AG08395 (cell line): ENCODE data around the gene ENHO.

Source experiments
- DNase-seq: peaks from one replicate; pipeline ENCODE4 v3.0.0; 2012; ENCODE audit warnings: mixed read lengths, low spot score

Gene ENHO

DNA sequence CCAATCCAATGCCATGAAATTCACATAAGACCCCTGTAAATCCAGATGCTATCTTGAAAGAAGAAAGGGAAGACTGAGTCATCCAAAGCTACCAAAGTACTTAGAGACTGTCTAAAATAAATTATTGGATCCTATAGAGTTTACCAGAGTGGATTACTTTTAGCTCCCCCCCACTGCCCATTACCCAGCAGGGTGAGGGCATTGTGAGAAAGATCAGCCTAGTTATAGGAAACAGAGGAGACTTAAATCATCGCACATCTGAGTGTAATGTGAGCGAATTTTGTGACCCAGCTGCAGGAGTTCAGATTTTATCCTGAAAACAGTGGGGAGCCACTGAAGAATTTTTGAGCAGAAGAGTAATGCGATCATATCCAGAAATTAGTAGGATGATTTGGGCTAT lies 1.6 kb upstream of the ENHO start:
- DNase-seq: no peak

DNA sequence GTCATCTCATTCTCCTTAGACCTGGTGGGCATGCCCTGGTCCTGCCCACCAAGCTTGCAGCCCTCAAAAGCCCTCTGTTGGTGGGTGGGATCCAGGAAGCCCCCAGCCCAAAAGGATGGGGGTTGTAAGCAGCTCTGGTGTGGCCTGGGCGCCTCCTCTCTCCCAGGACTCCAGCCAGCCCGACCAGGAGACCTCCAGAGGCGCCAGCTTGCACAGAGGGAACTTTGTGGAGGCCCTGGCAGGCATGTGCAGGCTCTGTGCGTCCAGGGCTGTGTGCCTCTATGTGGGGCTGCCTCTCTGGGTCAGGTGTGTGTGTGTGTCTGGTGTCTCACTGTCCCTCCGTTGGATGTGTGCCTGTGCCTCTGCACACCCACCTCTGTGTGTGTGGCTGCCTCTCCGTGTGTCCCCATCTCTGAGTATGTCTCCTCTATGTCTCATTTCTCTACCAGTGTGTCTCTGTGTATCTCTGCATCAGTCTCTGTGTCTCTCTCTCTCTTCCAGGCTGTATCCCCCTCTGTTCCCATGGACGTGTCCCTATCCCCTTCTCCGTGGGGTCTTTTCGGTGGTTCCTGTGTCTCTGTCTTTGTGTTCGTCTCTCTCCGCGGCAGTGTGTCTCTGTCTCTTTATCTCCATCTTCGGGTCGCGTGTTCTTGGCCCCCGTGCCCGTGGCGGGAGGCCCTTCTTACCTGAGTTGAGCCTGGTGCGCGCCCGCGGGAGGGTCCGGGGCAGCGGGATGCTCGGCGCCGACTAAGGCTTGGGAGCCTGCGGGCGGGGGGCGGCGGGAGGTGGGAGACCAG lies 501 bp downstream of the ENHO start:
- DNase-seq: no peak

DNA sequence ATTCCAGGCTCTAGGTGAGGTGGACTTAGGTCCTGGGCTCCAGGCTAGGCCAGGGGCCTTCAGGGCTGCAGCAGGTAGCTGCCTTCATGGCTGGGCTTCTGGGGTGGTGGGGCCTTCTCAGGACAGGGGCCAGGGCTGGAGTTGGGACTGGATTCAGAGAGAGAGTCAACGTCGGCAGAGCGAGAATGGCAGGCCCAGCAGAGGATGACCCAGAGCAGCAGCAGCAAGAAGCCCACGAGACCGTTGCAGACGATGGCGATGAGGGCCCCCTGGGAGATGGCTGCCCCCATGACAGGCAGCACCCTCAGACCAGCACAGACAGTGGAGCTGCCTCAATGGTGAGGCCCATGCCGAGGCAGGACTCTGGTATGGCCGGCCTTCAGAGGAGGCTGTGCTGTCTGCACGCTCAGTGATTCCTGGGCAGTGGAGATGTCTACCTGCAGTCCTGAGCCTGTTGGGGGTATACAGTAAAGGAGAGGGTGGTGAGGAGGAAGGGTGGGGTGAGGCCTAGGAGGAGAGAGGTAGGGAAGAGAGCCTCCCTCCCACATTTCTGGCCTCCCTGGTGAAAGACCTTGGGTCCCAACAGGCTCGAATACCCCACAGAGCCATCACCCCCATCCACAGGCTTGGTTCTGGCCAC lies 1.3 kb downstream of the ENHO start:
- DNase-seq: no peak

DNA sequence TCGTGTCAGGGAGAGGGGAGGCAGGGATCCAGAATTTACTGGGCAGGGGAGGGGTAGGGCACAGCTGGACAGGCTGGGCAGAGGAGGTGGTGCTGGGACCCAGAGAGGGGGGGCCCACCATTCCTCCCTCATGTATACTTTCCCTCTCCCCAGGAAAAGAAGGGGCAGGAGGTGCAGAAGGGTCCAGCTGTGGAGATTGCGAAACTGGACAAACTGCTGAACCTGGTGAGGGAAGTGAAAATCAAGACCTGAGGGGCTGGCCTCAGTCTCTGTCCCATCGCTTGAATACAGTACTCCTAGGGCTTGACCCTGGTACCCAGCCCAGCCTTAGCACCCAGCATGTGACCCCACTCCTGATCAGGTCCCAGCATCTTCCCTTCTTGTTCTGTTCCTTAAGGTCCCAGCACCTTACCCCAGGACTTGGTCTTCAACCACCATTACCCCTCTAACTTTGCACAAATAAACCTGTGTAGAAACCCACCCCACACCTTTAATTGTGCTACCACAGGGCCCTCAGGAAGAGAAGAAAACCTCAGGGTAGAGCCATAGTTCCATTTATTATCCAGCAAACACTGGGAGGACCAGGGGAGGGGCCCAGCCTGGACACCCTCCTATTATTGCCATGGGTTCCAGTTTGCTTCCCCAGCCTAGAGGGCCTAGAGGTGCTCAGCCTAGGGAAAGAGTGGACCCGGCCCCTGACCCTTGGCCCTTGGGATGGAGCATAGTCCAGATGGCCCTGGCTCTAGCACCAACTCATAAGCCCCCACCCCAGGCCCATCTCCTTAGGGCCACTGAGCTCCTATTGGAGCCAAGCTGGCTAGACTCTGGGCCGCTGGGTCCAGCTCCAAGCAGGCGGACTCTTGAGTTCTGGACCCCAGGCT lies 2.0 kb downstream of the ENHO start:
- no peak for DNase-seq

DNA sequence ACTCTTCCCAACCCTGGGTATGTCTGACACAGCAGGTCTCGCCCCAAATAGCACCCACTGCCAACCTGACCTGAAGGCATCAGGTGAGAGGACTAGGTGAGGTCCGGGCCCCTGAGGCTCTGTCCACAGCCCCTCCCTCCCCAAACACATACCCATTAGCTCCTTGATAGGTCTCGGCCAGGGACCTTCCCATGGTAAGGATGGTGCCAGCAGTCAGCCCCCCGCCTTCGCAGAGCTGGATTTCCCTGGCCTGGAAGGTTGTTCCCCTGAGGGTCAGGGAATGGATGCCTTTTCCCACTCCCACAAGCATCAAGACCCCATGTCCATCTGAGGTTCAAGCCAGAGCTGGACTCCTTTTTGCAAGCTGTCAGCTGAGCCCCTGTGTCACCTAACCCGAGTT lies 2.7 kb downstream of the ENHO start:
- no peak for DNase-seq

DNA sequence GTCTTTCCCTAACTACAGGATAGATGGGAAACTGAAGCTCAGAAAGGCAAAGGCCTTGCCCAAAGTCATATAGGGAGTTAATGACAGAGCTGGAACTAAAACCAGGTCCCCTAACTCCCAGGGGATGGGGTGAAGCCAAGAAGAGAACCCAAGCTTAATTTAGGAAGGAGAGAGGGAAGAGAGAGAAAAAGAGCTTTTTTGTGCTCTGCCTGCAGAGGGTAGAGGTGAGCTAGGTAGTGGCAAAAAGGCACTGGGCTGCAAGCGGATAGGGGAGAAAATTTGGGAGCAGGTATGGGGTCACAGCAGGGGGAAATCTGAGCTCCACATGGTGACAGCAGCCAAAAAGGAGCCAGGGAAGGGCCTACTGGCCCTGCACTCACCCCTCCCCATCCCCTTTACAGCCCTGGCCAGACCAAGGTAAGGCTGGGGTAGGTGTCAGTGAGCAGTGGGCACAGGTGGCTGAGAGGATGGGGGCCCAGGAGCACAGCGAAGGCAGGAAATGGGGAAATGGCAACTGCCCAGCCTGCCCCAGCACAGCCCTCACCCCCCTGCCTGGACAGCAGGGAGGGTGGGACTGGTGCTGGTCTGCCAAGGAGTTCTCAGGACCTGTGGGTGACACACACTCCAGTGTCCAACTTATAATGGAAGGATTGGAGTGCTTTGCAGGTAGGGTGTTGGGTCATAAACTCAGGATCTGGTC lies 3.3 kb downstream of the ENHO start:
- no peak for DNase-seq

DNA sequence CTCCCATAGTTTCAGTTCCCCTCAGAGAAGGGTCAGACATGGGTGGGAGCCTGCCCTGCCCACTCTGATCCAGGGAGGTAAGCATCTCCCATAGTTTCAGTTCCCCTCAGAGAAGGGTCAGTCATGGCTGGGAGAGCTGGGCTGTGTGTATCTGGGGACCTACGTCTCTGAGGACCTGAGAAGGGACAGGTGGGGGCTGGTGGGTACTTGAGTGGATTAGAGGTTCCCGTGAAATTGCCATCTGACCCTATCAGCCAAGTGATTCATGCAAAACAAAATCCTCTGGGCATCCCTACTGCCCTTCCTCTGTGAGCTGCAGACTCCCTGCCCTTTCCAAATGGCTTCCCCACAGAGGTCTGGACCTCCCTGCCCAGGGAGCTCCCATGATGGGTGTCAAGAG lies 3.9 kb downstream of the ENHO start:
- DNase-seq: no peak

DNA sequence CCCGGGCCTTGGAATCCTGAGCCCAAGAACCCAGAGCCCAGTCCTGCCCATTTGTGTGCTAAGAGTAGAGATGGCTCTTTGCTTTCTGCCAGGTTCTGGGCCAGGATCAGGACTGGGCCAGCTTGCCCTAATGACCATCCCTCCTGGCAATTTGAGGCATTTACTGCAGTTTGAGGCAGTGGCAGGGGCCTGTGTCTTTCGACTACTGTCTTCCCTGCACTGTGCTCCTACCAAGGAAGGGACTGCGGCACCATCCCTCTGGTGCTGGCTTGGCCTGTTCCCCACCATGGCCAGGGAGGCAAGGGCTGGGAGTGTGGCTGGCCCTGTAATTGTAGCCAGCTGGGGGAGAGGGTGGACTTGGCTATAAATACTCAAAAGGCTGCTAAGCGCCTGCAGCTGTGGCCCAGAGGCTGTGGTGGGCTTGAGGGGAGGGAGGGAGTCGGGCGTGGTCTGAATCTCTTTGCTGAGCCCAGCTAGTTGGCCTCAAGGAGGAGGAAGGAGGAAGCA lies 4.6 kb downstream of the ENHO start:
- no peak for DNase-seq

DNA sequence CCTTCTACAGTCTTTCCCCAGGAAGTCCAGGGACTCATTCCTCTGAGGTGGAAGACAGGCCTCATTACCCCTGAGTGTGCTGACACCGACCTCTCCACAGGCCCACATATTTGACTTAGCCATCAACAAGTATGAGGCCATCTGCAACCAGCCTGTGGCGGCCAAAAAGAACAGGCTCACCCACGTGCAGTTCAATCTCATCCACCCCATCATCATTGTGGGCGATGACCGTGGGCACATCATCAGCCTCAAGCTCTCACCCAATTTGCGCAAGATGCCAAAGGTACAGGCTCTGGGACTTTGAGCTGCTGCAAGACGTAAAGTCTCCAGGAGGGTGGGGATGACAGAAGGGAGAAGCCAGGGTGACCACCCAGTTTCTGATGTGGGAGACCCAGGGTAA lies 5.6 kb downstream of the ENHO start:
- no peak for DNase-seq

DNA sequence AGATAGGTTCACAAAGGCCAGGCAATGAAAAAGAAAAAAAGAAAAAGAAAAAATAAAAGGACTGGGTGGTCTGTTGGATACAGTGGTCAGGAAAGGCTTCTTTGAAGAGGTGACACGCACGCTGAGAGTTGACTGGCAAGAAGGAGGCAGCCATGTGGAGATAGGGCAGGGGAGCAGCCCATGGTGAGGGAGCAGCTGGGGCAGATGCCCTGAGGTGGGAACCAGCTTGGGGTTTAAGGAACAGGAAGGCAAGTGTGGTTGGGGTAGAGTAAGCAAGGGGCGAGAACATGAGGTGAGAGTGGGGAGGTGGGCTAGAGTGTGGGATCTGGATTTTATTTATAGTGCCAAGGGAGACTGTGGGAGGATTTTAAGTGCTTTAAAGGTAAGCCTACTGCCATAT lies 6.8 kb downstream of the ENHO start:
- DNase-seq: no peak

DNA sequence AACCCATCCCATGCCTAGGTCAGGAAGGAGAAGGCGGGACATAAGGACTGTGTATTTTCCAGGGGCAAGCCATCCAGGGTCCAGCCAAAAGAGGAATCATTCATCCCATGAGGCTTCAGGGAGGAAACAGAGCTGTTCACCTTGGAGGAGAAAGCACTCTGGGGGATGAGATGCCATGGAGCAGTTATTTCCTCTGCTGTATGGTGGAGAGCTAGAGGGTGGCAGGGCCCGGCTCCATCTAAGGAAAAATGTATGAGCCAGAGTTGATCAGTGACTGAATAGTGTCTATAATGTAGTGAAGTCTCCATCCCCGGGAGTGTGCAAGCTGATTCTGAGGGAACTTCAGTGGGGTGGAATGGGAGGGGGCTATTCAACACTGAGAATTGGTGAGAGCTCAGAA lies 8.0 kb downstream of the ENHO start:
- no peak for DNase-seq

DNA sequence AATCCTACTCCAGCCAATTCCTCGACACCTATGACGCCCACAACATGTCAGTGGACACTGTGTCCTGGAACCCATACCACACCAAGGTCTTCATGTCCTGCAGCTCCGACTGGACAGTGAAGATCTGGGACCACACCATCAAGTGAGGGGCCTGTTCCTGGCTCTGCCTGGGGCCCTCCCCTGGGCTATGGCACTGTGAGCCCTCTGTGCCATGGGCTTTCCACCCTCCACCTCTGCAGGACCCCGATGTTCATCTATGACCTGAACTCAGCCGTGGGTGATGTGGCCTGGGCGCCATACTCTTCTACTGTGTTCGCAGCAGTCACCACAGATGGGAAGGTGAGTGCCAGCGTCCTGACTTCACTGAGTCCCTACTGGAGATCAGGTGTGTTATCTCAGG lies 8.4 kb downstream of the ENHO start:
- no peak for DNase-seq

DNA sequence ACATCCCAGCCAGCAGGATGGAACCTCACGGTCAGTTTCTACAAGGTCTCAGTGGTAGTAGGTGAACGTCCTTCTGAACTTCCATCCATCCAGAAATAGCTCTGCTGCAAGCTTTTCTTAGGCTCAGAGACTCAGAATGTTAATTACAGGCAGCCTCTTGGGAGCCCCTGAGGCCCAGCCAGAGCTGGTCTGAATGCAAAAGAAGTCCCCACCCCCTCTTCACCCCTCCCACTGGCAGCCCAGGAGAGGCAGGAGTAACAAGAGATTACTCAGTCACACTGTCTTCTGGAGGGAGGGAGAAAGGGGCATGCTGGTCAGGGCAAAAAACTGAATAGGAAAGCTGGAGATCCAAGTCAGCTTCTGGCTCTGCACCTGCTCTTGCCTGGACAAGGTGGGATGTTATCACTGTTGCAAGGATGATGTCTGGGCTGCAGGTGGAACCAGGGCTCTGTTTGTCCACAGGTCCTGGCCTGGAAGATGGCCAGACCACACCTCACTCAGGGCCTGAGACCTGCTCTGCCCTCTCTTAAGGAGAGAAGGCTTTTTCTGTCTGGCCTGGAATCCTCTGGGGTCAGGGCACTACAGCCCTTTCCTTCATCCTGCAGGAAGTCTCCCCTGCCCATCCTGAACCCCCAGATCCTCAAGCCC lies 9.1 kb downstream of the ENHO start:
- peak; percentile 49 for DNase-seq

DNA sequence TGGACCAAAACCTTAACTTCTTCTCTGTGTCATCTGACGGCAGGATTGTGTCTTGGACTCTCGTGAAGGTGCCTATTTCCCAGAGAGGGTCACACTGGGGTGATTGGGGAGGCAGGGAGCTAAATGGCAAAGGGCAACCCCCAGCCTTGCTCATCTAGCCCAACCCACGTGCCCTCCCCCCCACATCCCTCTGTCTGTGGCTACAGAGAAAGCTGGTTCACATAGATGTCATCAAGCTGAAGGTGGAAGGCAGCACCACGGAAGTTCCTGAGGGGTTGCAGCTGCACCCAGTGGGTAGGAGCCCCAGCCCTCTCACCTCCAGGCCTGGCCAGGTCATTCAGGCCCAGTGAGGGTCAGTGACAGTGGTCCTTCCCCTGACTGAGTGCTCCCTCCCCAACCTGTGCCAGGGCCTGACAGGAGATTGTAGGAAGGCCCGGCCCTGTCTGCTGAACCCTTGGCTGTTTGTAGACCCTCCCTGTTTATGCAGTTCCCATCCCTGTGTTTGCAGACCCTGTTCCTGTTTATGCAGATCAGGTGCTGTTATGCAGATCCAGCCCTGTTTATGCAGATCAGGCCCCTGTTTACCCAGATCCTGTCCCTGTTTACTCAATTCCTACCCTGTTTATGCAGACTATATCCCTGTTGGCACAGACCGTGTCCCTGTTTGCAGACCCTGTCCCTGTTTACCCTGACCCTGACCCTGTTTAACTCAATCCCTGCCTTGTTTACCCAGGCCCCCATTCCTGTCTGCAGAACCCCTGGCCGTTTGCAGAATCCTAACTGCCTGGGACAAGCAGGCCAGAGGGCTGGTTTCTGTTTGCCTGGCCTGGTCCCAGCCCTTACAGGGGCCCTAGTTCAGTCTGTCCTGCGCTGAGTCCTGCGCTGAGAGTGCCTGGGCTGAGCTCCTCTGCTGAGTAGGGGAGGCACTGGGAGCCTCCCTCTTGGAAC lies 10.4 kb downstream of the ENHO start:
- no peak for DNase-seq

DNA sequence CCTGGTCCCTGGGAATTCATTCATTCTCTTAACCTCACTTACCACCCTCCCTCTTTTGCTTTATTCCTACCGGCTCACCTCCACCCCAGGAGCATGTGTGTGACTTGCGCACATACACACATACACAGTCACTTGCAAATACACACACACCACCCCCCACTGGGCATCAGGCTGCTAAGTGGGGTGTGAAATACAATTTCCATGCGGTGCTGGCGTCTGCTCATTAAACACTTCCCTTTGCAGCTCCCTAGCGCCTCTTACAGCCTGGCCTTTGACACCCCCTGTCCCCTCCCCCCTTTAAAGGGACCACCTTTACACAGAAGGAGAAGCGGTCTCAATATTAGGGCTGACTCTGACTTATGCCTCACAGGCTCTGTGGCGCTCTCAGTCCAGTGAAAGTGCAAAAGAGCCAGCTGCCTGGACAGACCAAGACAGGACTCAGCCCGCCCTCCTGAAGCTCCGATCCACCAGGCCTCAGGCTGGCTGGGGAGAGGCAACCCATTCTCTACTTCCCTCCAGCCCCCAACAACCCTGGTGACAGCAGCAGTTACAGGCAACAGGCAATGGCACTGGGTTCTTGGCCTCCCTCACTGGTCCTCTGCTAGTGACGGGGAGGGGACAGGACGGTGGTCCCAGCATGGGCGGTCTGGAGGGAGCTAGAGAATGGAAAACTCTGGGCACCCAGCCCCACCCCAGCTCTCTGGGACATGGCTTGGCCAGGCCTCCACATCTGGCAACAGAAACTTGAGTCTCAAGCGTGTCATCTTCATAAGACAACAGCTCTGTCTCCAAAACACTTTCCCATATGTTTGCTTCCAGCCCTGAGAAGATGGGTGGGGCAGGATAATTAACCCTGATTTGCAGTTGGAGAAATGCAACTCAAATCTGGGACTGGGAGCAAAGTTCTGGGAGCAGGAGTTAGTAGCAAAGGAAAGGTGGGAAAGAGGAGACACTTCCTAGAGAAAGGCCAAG lies 12.0 kb downstream of the ENHO start:
- no peak for DNase-seq

DNA sequence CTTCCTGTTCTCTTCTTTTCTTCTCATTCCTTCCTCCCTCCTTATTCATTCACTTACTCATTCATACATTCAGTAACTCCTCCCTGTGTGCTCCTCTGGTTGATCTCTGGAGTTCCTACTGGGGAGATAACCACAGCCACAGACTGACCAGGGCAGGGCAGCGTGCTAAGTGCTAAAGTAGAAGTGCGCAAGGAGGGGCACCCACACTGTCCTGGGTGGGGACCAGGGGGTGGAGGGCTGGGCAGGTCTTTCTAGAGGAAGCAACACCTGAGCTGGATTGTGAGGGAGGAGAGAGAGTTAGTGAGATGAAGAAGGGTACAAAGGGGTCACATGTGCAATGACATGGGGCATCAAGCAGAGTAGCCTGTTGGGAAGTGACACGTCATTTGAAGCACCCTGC lies 13.8 kb downstream of the ENHO start:
- no peak for DNase-seq

DNA sequence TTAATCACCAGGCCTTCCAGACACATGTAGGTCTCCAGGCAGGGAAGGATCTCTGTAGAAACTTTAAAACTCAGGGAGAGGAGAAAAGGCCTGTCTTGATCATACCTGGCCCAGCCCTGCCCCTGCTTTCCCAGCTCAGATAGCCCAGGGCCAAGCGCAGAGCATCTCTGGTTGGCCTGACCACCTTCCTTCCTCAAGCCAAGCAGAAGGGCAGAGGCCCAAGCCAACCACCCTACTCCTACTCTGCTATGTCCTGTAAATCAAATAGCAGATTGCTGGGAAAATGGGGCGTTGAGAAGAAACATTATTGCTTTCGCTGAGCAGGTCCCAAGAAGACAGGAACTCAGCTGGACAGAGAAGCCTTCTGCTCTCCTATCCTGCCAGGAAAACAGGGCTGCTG lies 14.3 kb downstream of the ENHO start:
- no peak for DNase-seq

DNA sequence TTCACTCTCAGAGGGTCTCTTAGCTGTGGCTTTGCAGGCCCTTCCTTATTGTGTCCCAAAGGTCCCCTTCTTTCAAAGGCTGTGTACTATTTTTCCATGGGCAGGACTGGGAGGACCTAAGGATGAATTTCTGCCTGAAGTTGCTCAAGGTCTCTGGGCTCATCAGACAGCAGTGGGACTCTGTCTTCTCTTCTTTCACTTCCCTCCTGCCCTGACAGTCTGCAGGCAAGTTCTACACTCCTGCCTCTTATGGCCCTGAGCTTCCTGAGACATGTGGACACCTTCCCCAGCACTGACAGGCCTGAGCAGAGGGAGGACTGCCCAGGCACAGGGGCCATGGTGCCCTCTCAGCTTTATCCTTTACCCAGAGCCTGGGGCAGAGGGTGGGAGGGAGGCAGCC lies 14.8 kb downstream of the ENHO start:
- DNase-seq: no peak

DNA sequence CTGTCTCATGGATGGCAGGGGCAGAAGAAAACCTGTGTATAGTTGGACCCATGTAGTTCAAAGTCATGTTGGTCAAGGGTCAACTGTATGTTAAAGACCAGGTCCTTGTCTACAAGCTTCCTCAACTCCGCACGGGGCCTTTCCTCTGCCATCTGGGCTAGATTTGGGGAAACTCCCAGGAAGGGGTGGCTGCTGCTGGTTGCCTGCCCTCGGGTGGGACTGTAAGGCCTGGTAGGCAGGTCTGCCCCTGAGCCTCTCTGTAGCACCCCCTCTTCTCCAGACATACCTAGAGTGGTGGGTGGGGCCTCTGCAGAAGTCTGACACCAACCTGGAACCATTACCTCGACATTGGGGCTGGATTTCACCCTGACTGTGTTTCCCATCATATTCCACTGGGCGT lies 15.2 kb downstream of the ENHO start:
- DNase-seq: no peak
